Measurements from ENCODE around the gene OR10P1. TPM values are rescaled to one million over a fixed set of nuclear protein-coding genes. Genes with fewer than 3 reads are reported as not detected.

Gene OR10P1
- total RNA-seq, 2 experiments from 2014 or later: not detected

GRCh38 chr12:55651299-55651683 lies 14.6 kb downstream of the OR10P1 start:
- no TSS peak for BruUV-seq (replicated peaks)
- no peak for DNase-seq (ENCODE audit: low spot score)
- ChIA-PET CTCF (ENCODE audit: unreplicated experiment) (no interaction called here), POLR2A (no interaction called here)
- 0 out of 2 replicates have a peak, but pooled peaks cover 8% of the 10 kb centered on the region for H3K9me3 ChIP-seq (ENCODE audit: low read length)
- H3K79me2 ChIP-seq (ENCODE audit: insufficient read depth, low read depth, low read length): no peaks in the 10 kb centered on the region
- no peaks in the 10 kb centered on the region for H4K20me1 ChIP-seq (ENCODE audit: insufficient read depth, low read length)
- H2AFZ ChIP-seq (ENCODE audit: low read length): no peak overlapping the region
- H3K4me2 ChIP-seq (ENCODE audit: low read length): no peak overlapping the region
- TF ChIP-seq CTCF (conservative IDR thresholded peaks at IDR 0.05; ENCODE audit: low read length): no peak
- TF ChIP-seq EZH2phosphoT487 (IDR thresholded peaks at IDR 0.05; ENCODE audit: borderline replicate concordance, low read depth, low read length): no peak
- H3K36me3 ChIP-seq (ENCODE audit: insufficient read depth, low read length): no peaks in the 10 kb centered on the region
- peaks cover 3% of the 10 kb centered on the region for H3K4me1 ChIP-seq (ENCODE audit: insufficient read depth, low read length, poor library complexity, severe bottlenecking)
- H3K4me3 ChIP-seq (ENCODE audit: low read depth, low read length, poor library complexity, severe bottlenecking): no peak overlapping the region
- H3K9me2 ChIP-seq (ENCODE audit: insufficient read depth, low read length): no peaks in the 10 kb centered on the region
- intact Hi-C loops (cut with micrococcal nuclease; ENCODE audit: unreplicated experiment): no loop called here
- no peak overlapping the region for H3K27ac ChIP-seq (ENCODE audit: low read depth, low read length, poor library complexity, severe bottlenecking)

GRCh38 chr12:55652352-55652751 lies 15.7 kb downstream of the OR10P1 start:
- POLR2A ChIA-PET: no interaction called here

More at GRCh38 chr12:55652352-55652751, 15.7 kb downstream of the OR10P1 start:
- no peak overlapping the region for H3K4me2 ChIP-seq (ENCODE audit: low read length)
- 0 out of 2 replicates have a peak, but pooled peaks cover 8% of the 10 kb centered on the region for H3K9me3 ChIP-seq (ENCODE audit: low read length)
- H3K4me1 ChIP-seq (ENCODE audit: insufficient read depth, low read length, poor library complexity, severe bottlenecking): no peaks in the 10 kb centered on the region
- intact Hi-C loops (cut with micrococcal nuclease; ENCODE audit: unreplicated experiment): no loop called here
- H2AFZ ChIP-seq (ENCODE audit: low read length): no peak overlapping the region
- no peaks in the 10 kb centered on the region for H4K20me1 ChIP-seq (ENCODE audit: insufficient read depth, low read length)
- H3K27ac ChIP-seq (ENCODE audit: low read depth, low read length, poor library complexity, severe bottlenecking): no peak overlapping the region
- no peaks in the 10 kb centered on the region for H3K9me2 ChIP-seq (ENCODE audit: insufficient read depth, low read length)
- no peak for TF ChIP-seq EZH2phosphoT487 (IDR thresholded peaks at IDR 0.05; ENCODE audit: borderline replicate concordance, low read depth, low read length)
- no peak for TF ChIP-seq CTCF (conservative IDR thresholded peaks at IDR 0.05; ENCODE audit: low read length)
- no peaks in the 10 kb centered on the region for H3K79me2 ChIP-seq (ENCODE audit: insufficient read depth, low read depth, low read length)
- CTCF ChIA-PET (ENCODE audit: unreplicated experiment): no interaction called here
- BruUV-seq (replicated peaks): no TSS peak
- H3K4me3 ChIP-seq (ENCODE audit: low read depth, low read length, poor library complexity, severe bottlenecking): no peak overlapping the region
- H3K36me3 ChIP-seq (ENCODE audit: insufficient read depth, low read length): no peaks in the 10 kb centered on the region
- no peak for DNase-seq (ENCODE audit: low spot score)

All from OCI-LY7 (cell line).